RWPE2 (cell line): ENCODE measurements around the gene SERPINA9.
A peak's percentile ranks its signal among the peaks of the same experiment; 100 is the strongest.

Source experiments
- ATAC-seq: fragments of 200-7000 bp; cut with Tn5 transposase; 3 replicates; pipeline ENCODE4 v1.9.1; 2021; ENCODE audit warnings: low read depth
- DNase-seq: peaks from one replicate; pipeline ENCODE4 v3.0.0-alpha.2; 2020; ENCODE audit warnings: low spot score
- H3K27ac ChIP-seq: fragments of 450-650 bp; 2 replicates; pipeline ENCODE4 v1.5.1; 2017; ENCODE audit warnings: mild to moderate bottlenecking; ENCODE audit not compliant: poor library complexity, severe bottlenecking
- H3K27me3 ChIP-seq: fragments of 250-450 bp; sonication (Bioruptor Pico); 2 replicates; pipeline ENCODE4 v1.5.1; 2021; ENCODE audit warnings: mild to moderate bottlenecking, moderate library complexity; ENCODE audit not compliant: insufficient read depth, poor library complexity, severe bottlenecking
- H3K36me3 ChIP-seq: fragments of 250-450 bp; sonication (Bioruptor Pico); 2 replicates; pipeline ENCODE4 v1.5.1; 2020; ENCODE audit warnings: low read depth, mild to moderate bottlenecking, moderate library complexity
- H3K4me1 ChIP-seq: fragments of 250-450 bp; sonication (Bioruptor Pico); 2 replicates; pipeline ENCODE4 v1.5.1; 2021; ENCODE audit warnings: mild to moderate bottlenecking, moderate library complexity; ENCODE audit not compliant: insufficient read depth, poor library complexity, severe bottlenecking
- H3K4me3 ChIP-seq: fragments of 250-450 bp; sonication (Bioruptor Pico); 2 replicates; pipeline ENCODE4 v1.5.1; 2021; ENCODE audit warnings: mild to moderate bottlenecking, moderate library complexity; ENCODE audit not compliant: severe bottlenecking
- H3K9me3 ChIP-seq: fragments of 250-450 bp; sonication (Bioruptor Pico); 2 replicates; pipeline ENCODE4 v1.5.1; 2021; ENCODE audit warnings: mild to moderate bottlenecking, moderate library complexity; ENCODE audit not compliant: severe bottlenecking
- TF ChIP-seq, protein P1 (sequence below): fragments of 450-650 bp; IDR thresholded peaks from one replicate; pipeline ENCODE4 v1.5.1; 2017; ENCODE audit warnings: mild to moderate bottlenecking, moderate library complexity; ENCODE audit not compliant: poor library complexity, severe bottlenecking

Gene SERPINA9

DNA sequence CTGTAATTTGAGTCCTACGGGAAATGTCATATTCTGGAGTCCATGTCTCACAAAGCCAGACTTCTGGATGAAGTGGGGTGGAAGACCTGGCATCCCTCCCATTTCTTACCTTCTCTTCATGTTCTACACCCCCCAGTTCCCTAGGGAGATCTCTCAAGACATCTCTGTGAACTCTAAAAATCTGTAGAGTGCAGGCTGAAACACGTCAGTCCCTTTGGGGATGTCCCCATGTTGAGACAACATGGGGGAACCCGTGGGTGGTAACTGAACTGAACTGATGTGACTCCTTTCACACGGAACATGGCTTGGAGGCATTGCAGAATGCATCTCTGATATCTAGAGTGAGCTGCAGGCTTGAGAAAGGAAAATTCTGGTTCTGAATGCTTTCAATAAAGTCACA lies 18.1 kb upstream of the SERPINA9 start:
- Histone ChIP-seq H3K4me1 (no peaks in the 10 kb centered on the region), H3K27ac (no peak overlapping the region), H3K36me3 (no peaks in the 10 kb centered on the region), H3K9me3 (no peaks in the 10 kb centered on the region), H3K27me3 (no peaks in the 10 kb centered on the region), H3K4me3 (no peak overlapping the region)
- no peak for ATAC-seq
- TF ChIP-seq, protein P1, sequence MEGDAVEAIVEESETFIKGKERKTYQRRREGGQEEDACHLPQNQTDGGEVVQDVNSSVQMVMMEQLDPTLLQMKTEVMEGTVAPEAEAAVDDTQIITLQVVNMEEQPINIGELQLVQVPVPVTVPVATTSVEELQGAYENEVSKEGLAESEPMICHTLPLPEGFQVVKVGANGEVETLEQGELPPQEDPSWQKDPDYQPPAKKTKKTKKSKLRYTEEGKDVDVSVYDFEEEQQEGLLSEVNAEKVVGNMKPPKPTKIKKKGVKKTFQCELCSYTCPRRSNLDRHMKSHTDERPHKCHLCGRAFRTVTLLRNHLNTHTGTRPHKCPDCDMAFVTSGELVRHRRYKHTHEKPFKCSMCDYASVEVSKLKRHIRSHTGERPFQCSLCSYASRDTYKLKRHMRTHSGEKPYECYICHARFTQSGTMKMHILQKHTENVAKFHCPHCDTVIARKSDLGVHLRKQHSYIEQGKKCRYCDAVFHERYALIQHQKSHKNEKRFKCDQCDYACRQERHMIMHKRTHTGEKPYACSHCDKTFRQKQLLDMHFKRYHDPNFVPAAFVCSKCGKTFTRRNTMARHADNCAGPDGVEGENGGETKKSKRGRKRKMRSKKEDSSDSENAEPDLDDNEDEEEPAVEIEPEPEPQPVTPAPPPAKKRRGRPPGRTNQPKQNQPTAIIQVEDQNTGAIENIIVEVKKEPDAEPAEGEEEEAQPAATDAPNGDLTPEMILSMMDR, result no peak
- DNase-seq, result no peak

DNA sequence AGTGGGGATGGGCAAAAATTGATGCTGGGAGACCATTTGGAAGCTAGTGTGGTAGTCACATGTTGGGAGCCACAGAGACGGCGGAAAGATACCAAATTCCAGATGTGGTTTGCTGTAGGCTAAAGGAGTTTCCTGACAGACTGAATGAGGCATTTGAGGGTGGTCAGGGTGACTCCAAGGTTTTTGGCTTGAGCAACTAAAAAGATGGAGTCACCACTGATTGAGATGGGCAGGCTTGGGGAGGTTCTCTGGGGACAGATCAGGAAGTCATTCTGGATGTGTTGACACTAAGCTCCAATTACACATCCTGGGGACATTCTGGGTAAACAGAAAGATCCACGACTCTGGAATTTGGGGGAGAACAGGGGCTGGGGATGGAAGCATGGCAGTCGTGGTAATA lies 15.5 kb upstream of the SERPINA9 start:
- Histone ChIP-seq H3K27me3 (no peaks in the 10 kb centered on the region), H3K9me3 (no peaks in the 10 kb centered on the region), H3K36me3 (no peaks in the 10 kb centered on the region), H3K4me1 (no peaks in the 10 kb centered on the region), H3K27ac (no peak overlapping the region), H3K4me3 (no peak overlapping the region)
- no peak for DNase-seq
- no peak for ATAC-seq
- TF ChIP-seq, protein P1, result no peak

DNA sequence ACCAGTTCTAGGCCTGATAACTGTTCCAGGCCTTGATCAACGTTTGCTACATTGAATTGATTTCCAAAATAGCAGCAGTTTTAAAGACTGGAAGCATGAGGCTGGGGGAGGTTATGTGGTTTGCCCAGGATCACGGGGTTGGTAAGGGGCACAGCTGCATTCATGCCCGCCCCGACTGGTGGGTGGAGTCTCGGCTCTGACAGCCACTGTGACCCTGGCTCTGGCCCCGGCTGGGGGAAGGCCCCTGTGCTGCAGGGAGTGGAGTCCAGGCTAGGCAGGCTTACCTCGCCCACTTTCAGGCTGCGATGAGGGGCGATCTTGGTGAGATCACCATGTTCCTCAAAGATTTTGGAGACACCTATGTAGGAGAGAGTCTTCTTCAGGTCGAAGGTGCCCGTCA lies 13.3 kb upstream of the SERPINA9 start:
- TF ChIP-seq, protein P1, result no peak
- no peaks in the 10 kb centered on the region for H3K9me3 ChIP-seq
- H3K27ac ChIP-seq, result no peak overlapping the region
- no peaks in the 10 kb centered on the region for H3K27me3 ChIP-seq
- H3K4me1 ChIP-seq, result no peaks in the 10 kb centered on the region
- no peaks in the 10 kb centered on the region for H3K36me3 ChIP-seq
- DNase-seq, result no peak
- no peak overlapping the region for H3K4me3 ChIP-seq
- ATAC-seq, result no peak

DNA sequence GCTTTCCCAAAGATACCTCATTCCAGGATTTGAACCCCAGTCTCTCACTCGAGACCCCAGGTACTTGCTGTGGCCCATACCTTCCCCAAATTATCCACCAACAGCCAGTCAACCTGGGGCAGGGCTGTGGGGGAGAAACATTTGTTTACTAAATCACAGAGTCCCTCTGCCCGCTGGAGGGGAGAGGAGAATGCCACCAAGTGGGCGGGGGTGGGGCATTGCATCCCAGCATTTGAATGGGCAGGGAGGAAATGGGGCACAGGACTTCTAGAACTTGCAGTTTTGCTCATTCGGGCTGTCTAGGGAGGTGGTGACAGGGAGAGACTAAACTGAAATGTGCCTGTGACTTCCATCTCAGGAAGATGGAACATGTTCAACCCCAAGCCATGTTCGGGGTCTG lies 10.9 kb upstream of the SERPINA9 start:
- Histone ChIP-seq H3K9me3 (no peaks in the 10 kb centered on the region), H3K27me3 (no peaks in the 10 kb centered on the region), H3K27ac (no peak overlapping the region), H3K4me3 (no peak overlapping the region), H3K4me1 (no peaks in the 10 kb centered on the region), H3K36me3 (no peaks in the 10 kb centered on the region)
- TF ChIP-seq, protein P1, result no peak
- no peak for ATAC-seq
- DNase-seq, result no peak

DNA sequence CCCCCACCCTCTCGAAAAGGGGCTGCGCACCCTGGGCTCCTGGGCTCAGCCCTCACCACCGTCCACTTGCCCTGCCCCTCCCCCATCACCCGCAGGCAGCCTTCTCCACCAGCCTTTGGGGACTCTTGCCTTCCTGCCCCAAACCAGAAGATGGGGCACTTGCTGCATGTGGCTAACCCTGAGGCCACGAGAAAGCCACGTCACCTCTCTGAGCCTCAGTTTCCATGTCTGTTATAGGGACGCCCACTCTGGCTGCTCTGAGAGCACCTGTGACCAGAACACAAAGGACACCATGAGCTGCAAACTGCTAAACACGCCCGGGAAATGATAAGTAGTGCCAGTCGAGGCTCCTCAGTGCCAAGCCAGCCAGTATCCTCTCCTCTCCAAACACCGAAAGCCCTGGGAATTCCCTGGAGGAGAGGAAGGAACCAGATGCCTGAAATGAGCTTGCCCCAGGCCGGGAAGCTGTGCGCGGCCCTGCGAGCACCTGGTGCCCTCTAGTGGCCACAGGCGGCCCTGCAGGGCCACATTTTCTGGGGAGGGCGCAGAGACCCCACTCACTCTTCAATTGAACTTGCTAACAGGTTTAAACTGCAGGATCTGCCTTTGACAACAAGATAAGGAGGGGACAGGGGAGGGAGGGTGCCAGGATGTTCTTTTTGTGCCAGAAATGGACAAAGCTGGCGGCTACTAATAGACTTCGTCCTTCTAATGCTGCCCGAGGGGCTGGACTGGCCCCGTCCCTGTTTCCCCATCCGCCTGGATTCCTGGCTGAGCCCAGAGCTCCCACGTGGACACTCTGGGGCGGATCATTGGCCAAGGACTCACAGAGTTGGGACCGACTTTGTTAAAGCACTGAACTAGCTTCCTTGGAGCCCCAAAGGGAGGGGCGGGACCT lies 10.2 kb upstream of the SERPINA9 start:
- H3K9me3 ChIP-seq, result no peaks in the 10 kb centered on the region
- DNase-seq (no peak), ATAC-seq (peak; percentile 83)
- no peak overlapping the region for H3K27ac ChIP-seq
- no peaks in the 10 kb centered on the region for H3K27me3 ChIP-seq
- no peaks in the 10 kb centered on the region for H3K4me1 ChIP-seq
- H3K36me3 ChIP-seq, result no peaks in the 10 kb centered on the region
- no peak overlapping the region for H3K4me3 ChIP-seq
- TF ChIP-seq, protein P1, result peak; percentile 99
